SK-MEL-5 (cell line): Measurements from ENCODE around the gene ABLIM1. TPM values are rescaled to one million over a fixed set of nuclear protein-coding genes. Genes with fewer than 3 reads are reported as not detected.
A peak's percentile ranks its signal among the peaks of the same experiment; 100 is the strongest.

Experiments
- DNase-seq: peaks from one replicate; pipeline ENCODE4 v3.0.0-alpha.2; 2016; ENCODE audit warnings: low read depth, low spot score
- in situ Hi-C: cut with HindIII; loops from 2 replicates; pipeline ENCODE4 v1.10.0; 2016; ENCODE audit warnings: low sequenced_read_pairs, high pct_unique_total_duplicates, low pct_unique_long_range_greater_than_20kb
- total RNA-seq: library from RNA; depleted of rRNA; stranded (reverse); fragments of >200 nt; shearing (Covaris generic); gene quantifications from 2 replicates; pipeline ENCODE4 v1.2.3, GENCODE V29; 2014

ABLIM1 gene
- total RNA-seq, 1 experiment from 2014 or later = 19.5 TPM

DNA sequence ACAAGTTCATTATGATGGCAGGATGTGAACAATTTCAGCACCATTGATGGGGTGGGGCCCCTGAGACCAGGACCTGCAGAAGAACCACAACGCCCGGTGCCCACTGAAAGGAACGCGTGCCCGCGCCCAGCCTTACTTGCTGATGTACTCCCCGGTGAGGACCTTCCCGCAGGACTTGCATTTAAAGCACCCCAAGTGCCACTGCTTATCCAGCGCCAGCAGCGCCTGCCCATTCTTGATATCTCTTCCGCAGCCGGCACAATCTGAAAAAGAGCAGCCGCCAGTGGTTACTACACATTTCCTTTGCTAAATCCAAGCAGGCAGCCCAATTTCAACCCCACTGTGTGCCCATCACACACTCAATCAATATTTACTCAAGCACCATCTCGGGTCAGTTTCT, 110.6 kb downstream of the ABLIM1 start:
- in situ Hi-C loops = no loop called here
- no peak for DNase-seq

DNA sequence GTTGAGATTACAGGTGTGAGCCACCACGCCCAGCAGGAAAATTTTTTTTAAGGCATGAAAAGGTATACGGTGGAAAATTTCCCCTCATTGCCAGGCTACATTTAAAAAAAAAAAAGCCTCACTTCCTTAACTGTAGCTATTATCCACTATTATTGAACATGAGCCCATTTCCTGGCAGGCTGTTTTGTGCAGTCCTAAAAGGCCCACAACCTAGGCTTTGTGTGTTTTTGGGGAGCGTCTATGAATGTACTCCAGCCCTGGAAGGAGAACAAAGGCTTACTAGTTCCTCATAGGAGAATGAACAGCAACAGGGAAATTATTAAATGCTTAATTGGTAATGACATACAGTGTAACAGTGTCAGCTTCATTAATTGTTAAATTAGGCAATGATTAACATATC, 111.0 kb downstream of the ABLIM1 start:
- in situ Hi-C loops = no loop called here
- no peak for DNase-seq

DNA sequence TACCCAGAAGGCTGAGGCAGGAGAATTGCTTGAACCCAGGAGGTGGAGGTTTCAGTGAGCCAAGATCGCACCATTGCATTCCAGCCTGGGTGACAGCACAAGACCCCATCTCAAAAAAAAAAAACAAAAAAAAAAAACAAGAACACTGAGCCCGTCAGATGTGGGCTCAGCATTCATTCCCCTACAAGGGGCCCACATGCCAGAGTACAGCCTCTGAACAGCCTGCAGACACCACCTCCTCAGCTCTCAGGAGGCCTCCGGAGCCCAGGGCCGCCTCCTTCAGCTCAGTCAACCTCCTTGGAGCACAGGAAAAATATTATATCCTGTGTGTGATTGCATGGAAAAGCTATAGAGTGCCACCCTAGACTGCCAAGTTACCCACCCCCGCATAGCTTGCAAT, 112.3 kb downstream of the ABLIM1 start:
- in situ Hi-C loops = no loop called here
- no peak for DNase-seq

DNA sequence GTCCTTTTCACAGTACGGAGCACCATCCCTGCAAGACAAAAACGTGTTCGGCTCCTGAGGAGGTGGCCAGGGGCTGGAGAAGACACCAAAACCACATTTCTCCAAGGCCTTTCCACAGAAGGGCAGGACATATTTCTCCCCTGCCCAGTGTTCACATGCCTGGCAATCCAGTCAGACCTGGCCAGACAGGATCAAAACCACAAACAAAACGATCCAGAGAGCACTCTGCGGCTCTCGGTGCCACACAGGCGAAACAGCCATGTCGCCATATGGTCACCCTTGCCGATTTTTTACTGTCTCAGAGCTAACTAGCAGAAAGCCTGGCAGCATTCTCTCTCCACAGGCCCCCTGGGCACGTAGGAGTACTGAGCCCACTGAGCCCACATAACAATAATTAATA, 113.0 kb downstream of the ABLIM1 start:
- no peak for DNase-seq
- in situ Hi-C loops = no loop called here

GRCh38 chr10:114544045-114544659, 113.9 kb downstream of the ABLIM1 start:
- in situ Hi-C loops = no loop called here
- no peak for DNase-seq

DNA sequence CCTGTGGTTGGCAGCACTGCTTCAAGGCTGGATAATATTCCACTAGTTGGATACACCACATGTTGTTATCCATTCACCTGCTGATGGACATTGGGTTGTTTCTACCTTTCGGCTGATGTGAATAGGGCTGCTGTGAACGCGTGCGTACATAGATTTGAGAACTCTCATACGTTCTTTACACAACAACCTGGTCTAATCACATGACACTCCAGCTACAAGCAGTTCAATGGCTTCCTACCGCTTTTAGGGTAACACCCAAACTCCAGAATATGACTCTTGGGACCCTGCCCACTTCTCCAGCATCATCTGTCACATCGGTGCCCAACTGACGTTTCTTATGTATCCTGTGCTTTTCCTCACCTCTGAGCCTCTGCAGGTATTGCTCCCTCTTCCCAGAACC, 114.6 kb downstream of the ABLIM1 start:
- no peak for DNase-seq
- in situ Hi-C loops = no loop called here

- in situ Hi-C loops = no loop called here
- DNase-seq = no peak
Observed at GRCh38 chr10:114542373-114542772, 115.7 kb downstream of the ABLIM1 start.

- in situ Hi-C loops = no loop called here
- no peak for DNase-seq
Observed at GRCh38 chr10:114541797-114542160, 116.3 kb downstream of the ABLIM1 start.

- DNase-seq = no peak
- in situ Hi-C loops = no loop called here
Observed at GRCh38 chr10:114541081-114541796, 116.8 kb downstream of the ABLIM1 start.

DNA sequence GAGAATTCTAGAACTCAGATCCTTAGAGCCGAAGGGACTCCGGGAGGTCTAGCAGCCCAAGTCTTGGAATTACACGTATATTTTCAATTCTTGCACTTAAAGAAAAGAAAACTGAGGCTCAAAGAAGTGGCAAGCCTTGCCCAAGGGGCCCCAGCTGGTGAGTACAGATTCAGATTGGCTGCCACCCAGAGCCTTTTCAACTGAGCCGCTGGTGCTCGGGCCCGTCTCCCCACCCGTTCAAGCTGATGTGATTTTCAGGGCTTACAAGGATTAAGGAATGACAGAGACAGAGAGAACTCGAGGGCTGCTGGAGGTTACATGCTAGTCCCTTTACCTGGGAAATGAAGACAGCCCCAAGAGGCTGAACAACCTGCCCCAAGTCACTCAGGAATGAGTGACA, 117.8 kb downstream of the ABLIM1 start:
- in situ Hi-C loops = no loop called here
- no peak for DNase-seq

GRCh38 chr10:114539623-114540022, 118.5 kb downstream of the ABLIM1 start:
- no peak for DNase-seq
- in situ Hi-C loops = no loop called here

DNA sequence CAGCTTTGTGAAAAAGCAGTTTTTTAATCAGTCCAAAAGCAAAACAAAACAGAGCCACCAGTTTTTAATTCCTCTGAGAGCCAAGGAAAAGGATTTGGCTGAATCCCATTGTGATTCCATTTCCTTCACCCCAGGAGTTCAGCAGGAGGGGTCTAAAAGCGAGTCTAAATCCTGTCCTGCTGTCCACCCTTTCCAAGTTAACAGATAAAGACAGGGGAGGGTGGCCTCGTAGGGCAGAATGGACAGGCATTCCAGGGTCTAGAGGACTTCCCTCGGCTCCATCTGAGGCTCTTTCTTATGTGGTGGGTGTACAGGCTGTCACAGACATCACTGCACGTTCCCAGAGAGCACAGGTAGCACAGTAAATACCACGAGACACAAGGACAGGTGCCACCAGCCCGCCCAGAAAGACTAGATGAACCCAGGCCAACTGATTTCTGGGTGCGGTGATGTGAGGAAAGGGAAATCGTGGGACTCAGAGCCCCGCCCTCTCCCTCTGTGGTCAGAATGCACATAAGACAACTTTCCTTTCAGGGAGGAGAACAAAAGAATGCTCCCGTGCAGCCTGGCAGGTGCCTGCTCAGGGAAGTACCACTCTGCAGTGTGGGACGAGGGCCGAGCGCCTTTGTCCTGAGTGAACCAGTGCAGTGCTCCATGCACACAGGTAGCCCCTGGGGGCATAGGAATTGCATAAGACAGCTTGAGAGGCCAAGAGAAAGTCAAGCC, 119.7 kb downstream of the ABLIM1 start:
- in situ Hi-C loops = no loop called here
- no peak for DNase-seq

DNA sequence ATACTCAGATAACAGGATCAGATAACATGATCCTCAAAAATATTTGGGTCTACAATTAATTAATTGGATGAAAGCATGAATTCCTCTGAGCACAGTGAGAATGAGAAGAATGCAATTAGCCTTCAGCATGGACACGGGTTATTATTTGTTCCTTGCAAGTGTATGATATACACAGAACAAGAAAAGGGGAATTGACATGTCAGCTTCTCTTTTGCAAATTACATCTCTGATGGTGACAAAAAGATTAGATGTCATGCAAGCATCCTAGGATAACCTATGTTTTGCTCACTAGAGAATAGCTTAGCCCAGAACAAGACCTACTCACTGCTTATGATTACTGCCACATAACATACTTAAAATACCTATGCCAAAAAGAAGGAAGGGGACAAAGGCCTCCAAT, 120.3 kb downstream of the ABLIM1 start:
- DNase-seq = no peak
- in situ Hi-C loops = no loop called here

GRCh38 chr10:114534571-114534981, 123.5 kb downstream of the ABLIM1 start:
- DNase-seq = no peak
- in situ Hi-C loops = no loop called here

GRCh38 chr10:114532226-114532625, 125.8 kb downstream of the ABLIM1 start:
- DNase-seq = no peak
- in situ Hi-C loops = no loop called here

DNA sequence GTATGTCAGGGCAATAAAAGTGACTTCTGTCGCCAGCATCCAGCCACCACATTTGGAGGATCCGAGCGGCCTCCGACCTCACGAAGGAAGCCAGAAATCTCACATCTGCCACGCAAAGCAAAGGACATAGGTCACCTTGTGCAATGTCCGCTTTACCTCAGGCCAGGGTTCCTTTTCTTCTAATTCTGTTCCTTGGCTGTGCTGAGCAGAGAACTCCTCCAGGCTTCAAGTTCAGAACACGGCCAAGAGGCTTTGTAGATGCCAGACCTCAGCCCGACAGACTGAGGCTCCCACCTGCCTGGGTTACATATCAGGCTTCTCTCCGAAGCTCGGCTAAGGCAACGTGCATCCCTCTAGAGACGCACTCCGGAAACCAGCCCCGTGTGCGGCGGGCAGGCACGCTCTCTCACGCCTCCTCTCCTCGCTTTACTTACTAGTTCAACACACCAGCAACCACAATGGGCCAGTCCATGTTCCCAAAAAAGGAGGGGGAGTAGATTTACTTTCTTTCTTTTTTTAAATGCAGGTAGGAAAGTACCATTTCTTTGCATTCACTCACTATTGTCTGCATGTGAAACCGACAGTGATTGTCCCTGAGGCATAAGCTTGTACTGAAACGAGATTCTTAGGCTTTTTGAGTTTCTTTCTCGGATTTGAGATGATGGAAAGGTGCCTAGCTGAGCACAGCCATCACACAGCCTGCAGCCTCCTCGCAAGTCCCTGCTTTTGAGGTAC, 131.4 kb downstream of the ABLIM1 start:
- in situ Hi-C loops = no loop called here
- DNase-seq = peak; percentile 80

- DNase-seq = peak; percentile 16
- in situ Hi-C loops = no loop called here
Observed at GRCh38 chr10:114526126-114526503, 132.0 kb downstream of the ABLIM1 start.

DNA sequence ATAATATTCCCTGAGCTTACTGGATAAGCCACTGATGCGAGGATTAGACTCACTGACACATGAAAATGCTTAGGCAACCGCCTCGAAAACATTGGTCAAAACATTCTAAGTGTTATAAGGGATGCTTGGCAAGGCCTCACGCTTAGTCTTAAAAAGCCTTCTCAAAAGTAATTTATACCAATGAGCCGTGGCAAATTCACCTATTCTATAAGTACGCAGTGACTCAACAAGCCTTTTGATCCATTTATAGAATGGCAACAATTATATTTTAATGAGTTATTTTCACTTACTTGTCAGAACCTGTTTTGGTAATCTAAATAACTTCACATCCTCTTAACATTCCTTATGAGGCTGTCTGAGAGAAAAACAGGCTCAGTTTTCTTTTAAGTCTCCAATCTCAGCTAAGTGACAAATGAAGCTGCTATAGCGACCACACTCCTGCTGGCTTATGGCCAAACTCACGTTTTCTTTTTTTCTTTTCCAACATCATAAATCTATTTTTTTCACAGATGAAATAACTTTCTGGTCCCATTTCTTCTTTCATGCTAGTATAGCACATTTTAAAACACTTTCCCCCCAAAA, 132.6 kb downstream of the ABLIM1 start:
- no peak for DNase-seq

More for the DNA sequence above, 132.6 kb downstream of the ABLIM1 start:
- in situ Hi-C loops = no loop called here
